GM18867 (cell line): ENCODE data around the gene TMEM116.
A peak's percentile ranks its signal among the peaks of the same experiment; 100 is the strongest.
"Not testable (repeated sequence)": the region's sequence is repeated elsewhere in the genome, so short reads cannot be mapped to it uniquely, and the experiment has no call there.

Experiments used
- ATAC-seq: cut with Tn5 transposase; IDR thresholded peaks from one replicate; pipeline ENCODE4 v1.9.1; 2021; ENCODE audit warnings: mild to moderate bottlenecking, moderate library complexity; ENCODE audit not compliant: unreplicated experiment

Gene TMEM116

GRCh38 chr12:112012775-112013600 is at the start of gene TMEM116, which contains the start of gene ERP29:
Gene TMEM116, minus strand, starts transcription at chr12:112013165. Its CDS starts 7,895 bp downstream, at chr12:112005270.
Gene ERP29, plus strand, starts transcription at chr12:112013426. Its CDS starts 40 bp downstream, at chr12:112013466.
- peak; percentile 71 for ATAC-seq

- ATAC-seq = no peak
These were observed 48.2 kb upstream of the TMEM116 start for GRCh38 chr12:112061137-112061536.

- ATAC-seq = no peak
These were observed 36.4 kb upstream of the TMEM116 start for GRCh38 chr12:112049351-112049750.

GRCh38 chr12:112046003-112046402 is 33.0 kb upstream of the TMEM116 start:
- ATAC-seq = no peak

- ATAC-seq = not testable (repeated sequence)
These were observed 23.6 kb upstream of the TMEM116 start for GRCh38 chr12:112036614-112037013.

- no peak for ATAC-seq
These were observed 22.3 kb upstream of the TMEM116 start for GRCh38 chr12:112035219-112035785.

- ATAC-seq = no peak
These were observed 19.3 kb upstream of the TMEM116 start for GRCh38 chr12:112032292-112032691.

GRCh38 chr12:112031472-112031871 is 18.5 kb upstream of the TMEM116 start:
- no peak for ATAC-seq

- ATAC-seq = no peak
These were observed 16.3 kb upstream of the TMEM116 start for GRCh38 chr12:112029301-112029700.

- no peak for ATAC-seq
These were observed 12.9 kb upstream of the TMEM116 start for GRCh38 chr12:112025808-112026375.

- no peak for ATAC-seq
These were observed 10.9 kb upstream of the TMEM116 start for GRCh38 chr12:112023759-112024396.

- ATAC-seq = no peak
These were observed 9.5 kb upstream of the TMEM116 start for GRCh38 chr12:112022241-112023016.

GRCh38 chr12:112020947-112021457 is 8.0 kb upstream of the TMEM116 start:
- no peak for ATAC-seq

- ATAC-seq = no peak
These were observed 5.7 kb upstream of the TMEM116 start for GRCh38 chr12:112018571-112019237.

- ATAC-seq = no peak
These were observed 4.1 kb upstream of the TMEM116 start for GRCh38 chr12:112017041-112017440.

GRCh38 chr12:112015938-112016337 is 3.0 kb upstream of the TMEM116 start:
- no peak for ATAC-seq

- ATAC-seq = peak; percentile 24
These were observed 837 bp upstream of the TMEM116 start for GRCh38 chr12:112013601-112014402.

- ATAC-seq = no peak
These were observed 1.3 kb downstream of the TMEM116 start for GRCh38 chr12:112011685-112012084.
